ENCODE measurements around the gene TANC1. TPM values are rescaled to one million over a fixed set of nuclear protein-coding genes. Genes with fewer than 3 reads are reported as not detected.

The TANC1 gene
- total RNA-seq, 1 donor from 2014 or later: 92.6 TPM

DNA sequence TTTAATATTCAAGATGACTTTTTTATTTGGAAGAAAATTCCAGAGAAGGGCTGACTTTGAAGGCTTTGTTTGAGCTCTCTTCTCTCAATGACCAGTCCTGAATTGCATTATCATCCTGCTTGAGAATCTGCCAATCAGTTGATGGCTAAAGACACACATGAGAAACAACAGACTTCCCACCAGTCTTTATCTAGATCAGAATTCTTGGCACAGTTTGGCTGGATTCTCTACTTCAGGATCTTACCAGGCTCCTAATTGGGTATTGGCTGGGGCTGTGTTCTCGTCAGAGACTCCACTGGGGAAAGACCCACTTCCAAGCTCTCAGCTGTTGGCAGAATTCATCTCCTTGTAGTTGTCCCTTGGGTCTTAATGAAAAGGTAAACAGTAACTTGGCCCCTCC lies 232.1 kb downstream of the TANC1 start:
- no peak for DNase-seq

DNA sequence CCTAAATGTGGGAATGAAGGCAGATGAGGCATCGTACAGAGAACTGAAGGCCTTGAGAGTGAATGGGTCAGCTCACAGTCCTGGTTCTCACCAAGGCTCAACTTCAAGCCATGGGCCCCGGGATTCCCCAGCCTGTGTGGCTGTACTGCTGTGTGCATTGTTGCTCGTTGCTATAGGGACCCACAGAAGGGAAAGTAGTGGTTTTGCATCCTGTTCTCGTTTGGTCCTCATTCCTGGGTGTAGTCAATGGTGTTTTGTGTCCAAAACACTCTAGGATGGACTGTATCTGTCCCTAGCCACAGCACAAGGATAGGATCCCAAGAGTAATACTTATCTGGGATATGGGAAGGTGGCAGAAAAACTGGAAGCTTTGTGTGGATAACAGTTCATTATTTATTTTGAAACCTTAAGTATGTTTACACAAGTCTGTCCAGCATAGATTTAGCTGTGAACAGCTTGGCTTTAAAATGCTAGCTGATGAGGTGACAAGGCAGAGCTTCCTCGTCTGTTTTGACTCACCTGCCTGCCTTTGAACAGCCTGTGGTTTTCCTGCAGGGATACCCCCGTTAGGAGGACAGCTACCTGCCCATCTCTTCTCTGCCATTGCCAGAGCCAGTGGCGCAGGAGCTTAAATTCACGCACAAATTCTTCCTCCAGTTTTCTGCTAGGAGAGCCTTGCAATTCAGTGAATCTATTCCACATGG lies 233.1 kb downstream of the TANC1 start:
- DNase-seq: peak; percentile 26

DNA sequence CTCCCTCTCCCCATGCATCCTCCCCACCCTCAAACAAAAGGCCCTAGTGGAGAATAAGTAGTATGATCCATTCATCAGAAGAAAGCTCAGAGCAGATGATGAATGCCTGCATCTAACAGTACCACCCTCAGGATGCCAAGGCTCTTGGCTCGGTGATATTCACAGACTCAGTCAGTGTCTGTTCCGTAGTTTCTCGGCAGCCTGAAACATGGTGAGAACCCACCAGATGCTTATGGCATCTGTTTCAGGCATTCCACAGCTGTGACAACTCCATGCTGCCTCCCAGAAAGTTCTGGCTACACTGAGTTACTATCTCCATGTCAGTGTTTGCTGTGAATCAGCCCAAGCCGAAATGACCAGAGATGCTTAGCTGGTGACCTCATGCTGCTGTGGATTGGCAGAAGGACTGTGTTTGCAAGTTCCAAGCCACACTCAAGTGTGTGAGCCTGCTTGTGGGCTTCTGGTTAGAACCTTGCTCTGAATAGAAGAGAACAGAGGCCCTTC lies 234.2 kb downstream of the TANC1 start:
- DNase-seq: no peak

DNA sequence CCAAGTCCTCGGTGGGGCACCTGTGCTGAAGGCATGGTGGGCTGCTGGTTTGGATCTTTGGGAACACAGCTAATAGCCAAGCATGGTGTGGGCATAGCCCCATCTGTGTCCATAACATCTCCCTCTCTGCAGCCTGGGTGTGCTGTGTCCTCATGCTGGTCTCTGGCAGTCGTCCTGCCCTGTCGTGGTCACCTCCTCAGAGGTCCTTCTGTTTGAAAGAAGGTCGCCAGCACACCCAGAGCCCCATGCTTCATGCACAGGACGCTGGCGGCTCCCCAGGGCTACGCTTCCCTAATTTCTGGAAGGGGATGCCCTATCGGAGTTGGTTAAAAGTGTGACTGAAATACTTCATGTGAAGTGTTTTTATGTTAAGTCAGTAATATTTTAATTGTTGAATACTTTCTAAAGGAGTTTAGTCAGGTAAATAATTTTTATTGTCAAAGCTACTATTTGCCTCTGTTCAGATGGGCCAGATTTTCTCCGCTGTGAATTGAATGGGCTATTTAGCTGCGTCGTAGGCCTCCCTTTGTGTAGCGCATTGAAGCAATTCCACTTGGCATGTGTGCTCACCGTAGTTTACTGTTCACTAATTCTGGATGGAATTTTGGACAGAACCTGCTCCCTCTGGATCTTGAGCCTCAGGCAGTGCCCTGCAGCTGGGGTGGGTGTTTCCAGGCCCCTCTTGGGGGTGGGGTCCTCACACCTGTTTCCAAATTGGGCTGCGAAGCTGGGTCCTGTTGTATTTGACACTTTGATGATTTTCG lies 236.1 kb downstream of the TANC1 start:
- DNase-seq: no peak

DNA sequence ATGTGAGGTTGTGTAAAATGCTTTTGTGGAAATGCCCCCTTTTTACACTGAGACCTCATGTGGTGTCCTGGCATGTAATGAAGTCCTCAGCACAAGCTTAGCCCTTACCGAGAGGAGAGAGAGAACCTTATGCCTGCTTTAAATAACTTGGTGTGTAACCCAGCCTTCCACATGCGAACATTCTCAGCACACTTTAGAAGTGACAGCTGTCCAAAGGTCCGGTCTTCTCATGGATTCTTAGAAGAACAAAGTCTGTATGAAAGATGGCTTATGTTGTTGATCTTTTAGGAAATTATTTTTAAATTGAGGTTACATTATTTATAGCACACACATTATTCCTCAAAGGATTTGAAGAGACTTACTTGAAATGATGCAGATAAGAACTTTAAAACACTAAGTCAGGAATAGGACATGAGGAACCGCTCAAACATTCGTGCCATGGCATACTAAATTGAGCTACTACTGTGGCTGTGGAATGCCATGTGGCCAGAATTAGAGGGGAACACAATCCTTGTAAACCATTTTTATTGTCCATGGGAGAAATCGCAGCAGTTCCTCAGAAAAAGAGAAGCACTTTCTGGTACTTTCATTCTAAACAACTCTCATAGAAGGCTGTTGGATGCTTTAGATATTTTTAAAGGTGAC lies 238.4 kb downstream of the TANC1 start:
- DNase-seq: no peak

DNA sequence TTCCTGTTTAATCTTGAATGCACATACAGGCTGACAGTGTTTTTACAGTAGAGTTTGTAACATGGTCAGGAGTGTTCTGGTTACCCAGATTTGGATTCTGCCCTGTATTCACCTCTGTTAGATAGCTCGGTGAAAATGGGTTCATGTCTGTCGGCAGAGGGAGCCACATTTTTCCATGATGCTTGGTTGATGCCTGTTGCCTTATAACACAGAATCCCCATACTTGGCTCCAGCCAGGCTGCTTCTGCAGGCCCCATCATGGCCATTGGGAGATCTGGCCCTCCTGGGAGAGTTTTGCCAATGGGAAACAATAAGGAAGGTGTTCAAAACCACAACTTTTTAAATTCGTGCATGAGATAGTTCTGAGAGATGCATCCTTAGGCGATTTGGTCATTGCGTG lies 240.0 kb downstream of the TANC1 start:
- peak; percentile 39 for DNase-seq

DNA sequence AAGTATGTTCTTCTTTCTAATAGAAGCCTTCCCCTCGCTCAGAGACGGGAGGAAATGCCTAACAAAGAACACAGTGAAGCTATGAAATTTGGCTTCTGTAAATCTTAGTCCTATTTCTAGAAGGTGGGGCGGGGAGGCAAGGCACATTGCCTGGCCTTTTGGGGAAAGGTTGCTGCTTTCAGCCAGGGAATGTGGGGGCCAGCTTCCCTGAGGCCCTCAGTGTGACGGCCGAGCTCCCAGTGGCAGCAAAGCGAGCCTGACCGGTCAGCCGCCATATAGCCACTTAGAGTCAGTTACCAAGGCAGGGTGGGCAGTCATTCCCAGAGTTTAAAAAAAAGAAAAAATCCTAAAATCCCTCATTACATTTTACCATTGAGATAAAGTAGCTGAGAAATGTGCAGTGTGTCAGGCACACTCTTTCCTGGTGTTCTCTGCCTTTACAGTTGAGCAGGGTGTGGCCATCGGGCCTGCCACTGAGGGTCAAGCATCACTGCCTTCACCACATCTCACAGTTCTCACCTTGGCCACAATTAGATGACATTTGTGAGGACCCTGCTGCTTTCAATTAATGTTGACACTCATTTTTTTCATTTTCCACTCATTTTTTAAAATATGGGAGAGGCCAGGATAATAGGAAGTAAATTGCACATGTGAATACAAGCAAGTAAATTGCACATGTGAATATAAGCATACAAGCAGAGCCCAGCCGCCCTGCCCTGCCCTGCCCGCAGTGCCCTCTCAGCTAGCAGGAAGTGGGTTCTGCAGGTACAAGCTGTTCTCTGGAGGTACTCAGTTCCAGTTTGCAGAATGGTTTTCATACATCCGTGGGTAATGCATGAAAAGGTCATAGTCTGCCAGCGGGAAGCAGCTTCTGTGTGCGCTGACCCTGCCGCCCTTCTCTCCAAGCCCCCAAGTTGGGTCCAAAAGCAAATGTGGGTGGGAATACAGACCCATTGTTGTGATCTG lies 241.2 kb downstream of the TANC1 start:
- no peak for DNase-seq

DNA sequence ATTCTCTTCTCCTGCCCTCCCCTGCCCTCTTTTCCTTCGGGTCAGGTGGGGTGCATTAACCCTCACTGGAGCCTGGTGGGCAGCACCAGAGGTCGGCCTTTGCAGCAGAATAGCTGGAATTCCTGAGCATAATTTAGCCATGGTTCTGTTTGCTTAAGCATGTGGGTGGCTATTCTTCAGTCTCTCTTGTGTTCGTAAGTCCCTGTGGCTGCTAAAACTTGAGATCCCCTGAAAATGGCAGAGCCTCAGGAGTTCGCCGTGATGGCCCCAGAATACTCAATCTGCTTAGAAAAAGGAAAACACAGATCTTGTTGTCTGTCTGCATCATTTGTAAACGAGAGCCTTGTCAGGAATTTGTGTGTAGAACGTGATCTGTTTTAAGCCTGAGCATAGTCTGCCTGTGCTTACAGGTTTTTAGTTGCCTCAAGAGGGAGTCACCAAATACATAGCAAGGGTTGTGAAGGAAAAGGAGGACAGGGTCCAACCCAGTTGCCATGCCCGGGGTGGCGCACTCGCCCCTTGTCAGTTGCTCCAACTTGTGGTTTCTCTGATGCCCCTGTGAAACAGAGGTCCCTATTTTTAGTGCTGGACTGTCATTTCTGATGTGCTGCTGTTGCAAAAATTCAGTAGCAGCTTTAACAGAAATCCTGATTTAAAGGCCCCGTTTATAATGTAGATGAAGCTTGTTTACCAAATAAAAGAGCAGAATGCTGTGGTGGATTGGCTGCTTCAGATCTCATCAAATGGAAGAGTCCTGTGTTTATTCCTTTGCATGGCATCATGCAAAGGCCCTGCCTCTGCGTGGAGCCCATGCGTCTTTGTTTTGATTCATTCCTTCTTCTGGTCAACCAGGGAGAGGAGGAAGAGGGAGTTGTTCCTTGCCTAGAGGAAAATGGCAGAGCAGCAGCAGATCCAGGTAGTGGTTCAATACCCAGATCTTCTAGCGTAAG lies 243.3 kb downstream of the TANC1 start:
- no peak for DNase-seq

DNA sequence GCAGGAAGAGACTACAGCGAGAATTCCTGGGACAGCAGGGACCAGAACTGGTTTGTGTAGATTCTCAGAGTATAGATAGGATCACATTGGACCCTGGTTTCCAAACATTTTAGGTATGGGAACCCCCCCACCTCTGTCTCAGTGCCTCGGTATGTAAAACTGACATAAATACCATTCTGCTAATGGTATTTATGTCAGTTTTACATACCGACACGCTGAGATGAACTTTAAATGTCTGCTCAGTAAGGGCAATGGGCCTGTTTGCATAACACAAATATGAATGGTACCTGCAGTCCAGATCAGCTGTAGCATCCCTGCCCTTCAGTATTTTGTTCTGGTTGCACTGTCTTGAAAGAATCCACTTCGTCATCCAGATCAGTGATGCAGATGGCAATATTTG lies 244.9 kb downstream of the TANC1 start:
- DNase-seq: no peak

DNA sequence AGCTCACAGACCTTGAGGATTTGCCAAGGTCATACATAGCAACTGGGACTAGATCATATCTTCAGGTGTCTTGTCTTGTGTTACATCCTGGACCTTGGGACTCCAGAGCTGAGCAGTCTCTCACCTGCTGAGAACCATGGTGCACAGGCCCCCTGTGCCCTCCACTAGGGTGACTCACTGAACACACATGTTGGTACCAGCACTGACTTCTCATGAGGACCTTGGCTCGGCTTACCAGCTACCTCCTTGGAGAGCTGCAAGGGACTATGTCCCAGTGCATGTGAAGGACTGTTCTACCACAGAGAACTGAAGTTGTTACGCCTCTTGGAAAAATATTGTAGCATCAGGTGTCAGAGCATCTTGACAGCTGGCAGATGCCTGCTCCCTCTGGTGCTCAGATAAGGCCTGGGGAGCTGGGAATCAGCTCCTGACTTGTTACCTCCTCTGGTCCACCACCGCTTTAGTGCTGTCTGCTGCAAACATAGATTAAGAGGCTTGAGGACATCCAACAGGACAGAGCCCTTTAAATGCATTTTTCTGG lies 246.0 kb downstream of the TANC1 start:
- DNase-seq: no peak

DNA sequence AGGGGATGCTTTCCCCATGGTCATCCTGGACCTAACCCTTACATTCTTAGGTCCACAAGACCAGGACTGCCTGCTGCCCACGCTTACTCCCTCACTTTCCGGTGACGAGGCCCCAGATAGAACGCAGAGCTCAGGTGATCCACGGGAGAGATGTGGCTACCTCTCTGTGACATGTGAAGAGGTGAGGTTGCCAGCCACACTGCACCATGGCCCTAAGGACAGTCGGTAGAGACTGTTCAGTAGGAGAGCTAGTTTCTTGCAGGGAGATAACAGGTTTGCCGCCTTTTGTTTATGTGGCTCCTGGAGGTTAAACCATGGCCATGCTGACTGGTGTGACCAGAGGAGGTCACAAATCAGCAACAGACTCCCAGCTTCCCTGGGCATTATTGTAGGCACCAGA lies 246.7 kb downstream of the TANC1 start:
- DNase-seq: no peak

DNA sequence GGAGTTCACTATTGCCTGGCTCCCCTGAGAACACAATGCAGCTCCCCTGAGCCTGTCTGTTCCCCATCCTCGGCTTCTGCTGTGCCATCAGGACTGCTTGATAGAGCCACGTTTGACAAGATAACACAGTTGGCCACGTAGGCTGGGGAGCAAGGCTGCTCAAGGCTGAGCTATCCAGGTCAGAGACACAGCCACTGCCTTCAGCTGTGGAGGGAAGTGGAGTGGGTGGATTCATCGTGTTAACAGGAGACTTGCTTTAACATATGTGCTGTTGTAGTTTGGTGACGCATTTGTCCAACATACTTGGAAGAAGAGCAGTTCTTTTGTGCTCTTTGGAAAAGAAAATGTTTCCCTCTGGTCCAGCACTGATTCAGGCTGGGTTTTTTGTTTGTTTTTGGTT lies 249.2 kb downstream of the TANC1 start:
- no peak for DNase-seq

DNA sequence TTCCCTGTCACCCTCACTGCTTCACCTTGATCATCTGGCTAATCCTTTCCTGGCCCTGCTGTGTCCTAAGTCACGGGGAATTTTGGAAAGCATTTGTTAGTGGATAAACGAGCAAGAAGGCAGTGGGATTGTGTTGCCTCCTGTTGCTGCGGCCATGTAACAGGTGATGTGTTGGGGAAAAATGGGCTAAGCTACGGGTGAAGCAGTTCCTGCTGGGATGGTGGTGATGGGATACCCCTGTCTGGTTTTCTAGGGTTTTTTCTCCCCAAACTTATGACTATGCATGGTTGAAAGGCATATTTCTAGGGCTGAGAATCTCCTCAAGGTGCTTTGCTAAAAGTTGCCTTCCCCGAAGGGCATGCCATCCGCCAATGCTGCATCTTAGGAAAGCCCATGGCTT lies 249.9 kb downstream of the TANC1 start:
- no peak for DNase-seq

DNA sequence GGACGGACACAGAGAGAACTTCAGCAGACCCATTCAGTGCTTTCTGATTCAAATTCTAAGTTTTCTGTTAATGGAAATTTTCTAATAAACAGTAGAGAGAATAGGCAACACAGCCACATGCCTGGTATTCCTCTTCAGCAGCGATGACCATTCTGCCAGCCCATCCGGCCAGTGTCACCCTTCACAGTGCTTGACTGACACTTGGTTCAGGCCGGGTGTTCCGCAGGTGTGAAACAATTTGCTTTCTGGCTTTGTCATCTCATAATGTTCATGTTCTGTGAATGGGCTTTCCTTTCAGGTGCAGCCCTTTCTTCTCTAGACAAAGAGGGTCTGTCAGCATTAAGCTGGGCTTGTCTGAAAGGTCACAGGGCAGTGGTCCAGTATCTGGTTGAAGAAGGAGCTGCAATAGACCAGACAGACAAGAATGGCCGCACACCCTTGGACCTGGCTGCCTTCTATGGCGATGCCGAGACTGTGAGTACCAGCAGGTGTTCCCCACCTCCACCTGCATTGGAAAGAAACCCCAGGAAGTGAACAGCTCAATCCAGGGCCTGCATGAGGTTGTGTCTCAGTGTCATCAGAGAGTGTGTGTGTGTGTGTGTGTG lies 251.1 kb downstream of the TANC1 start:
- no peak for DNase-seq

DNA sequence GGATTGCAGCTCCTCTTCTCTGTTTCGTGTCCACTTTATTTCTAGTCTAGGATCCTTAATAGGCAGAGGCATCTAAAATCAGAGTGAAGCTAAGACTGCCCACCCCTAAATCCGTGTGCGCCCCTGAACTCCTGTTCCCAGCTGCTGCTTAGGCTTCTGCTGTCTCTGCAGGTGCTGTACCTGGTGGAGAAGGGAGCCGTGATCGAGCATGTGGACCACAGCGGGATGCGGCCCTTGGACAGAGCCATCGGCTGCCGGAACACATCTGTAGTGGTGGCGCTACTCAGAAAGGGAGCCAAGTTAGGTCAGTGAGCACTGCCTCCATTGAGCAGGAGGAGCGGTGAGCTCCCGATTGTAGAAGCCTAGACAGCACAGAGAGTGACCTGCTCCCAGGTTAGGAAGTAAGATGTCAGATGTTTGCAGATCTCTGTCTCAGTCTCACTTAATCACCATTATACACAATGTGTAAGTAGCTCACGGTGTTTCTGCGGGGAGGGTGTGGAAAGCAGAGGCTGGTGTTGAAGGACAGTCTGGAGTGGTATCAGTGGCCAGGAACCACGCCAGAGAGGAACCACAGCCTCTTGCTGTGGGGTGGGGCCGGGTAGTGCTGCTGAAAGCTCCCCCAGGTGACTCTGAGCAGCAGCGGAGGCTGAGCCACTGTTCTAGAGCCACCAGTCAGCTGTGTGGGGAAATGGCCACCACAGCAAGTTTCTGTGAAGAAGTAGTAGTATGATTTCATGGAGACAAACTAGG lies 255.8 kb downstream of the TANC1 start:
- DNase-seq: no peak

DNA sequence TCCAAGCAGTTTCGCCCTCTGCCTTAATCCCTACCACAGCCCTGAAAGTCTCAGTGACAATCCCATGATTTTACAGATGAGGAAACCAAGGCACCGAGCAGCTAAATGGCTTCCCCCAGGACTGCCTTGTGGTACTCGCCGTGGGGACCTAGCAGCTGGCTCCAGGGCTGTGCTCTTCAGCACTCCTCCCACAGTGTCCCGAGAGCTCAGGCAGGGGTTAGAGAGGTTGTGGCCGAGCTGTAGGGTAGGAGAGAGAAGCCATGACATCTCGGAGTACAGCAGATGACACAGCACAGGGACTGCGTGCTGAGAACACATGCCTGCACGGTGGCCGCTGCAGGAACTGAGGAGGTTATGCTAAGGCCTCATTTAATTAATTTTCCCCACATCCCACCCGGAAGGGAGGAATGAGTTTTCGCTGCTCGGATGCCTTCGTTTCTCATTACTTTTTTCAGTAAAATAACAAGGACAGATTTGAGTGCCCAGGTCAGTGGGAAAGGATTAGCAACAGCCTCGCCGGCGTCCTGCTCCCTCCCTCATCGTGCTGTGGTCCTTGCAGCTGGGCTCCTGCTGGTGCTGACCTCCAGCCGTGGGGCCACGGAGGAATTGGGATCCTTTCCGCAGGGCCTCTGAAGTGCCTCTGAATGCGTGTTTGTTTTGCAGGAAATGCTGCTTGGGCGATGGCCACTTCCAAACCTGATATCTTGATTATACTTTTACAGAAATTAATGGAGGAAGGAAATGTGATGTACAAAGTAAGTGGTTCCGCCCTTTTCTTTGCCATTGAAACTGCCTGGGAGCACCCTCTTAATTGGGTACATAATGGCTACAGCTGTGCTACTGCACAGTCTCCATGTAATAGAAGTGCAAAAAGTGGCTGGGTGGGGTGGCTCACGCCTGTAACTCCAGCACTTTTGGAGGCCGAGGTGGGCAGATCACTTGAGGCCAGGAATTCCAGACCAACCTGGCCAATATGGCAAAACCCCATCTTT lies 256.9 kb downstream of the TANC1 start:
- peak; percentile 80 for DNase-seq

DNA sequence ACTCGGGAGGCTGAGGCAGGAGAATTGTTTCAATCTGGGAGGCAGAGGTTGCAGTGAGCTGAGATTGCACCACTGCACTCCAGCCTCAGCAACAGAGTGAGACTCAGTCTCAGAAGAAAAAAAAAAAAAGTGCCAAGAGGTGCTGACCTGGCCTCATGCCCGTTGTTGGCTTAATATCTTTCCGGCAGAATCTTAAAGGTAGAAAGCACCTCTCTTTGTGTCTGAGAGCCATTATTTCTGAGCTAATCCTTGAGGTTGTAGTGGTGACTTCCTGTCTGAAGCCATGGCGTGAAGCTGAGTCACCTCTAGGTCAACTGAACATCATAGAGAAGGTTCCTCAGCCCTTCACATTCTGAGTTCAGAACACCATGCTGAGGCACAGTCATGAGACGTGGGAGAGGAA lies 257.6 kb downstream of the TANC1 start:
- peak; percentile 77 for DNase-seq

DNA sequence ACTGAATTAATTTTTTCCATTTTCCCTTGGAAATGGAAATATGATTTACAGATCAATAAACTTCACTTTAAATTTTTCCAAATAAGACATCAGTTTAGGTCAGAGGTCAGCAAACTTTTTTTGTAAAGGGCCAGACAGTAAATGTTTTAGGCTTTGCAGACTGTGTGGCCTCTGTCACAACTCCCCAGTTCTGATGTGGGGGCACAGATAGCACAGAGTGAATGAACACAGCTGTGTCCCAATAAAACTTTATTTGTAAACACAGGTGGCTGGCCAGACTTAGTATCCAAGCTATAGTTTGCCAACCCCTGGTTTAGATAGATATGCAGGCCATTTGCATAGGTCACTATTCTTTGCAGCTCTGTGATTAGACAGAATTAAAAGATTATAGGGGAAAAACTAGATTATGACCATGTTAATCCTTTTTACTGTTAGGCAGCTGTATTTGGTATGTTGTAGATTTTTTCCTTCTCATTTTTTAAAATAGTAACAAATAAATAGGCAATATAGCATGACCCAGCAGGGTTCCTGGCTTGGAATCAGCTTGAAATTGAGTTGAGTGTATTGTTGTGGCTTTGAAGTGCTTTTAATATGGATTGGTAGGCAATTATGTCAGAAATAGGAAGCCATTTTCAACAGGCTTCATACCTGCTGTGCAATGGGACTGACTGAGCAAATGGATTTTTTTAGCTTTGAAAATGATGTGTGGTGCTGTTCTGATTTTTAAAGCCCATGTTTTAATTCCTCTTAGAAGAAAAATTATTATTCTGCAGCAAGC lies 258.4 kb downstream of the TANC1 start:
- DNase-seq: no peak
